GM19395 (cell line): ENCODE results near the gene FGF14.
A peak's percentile ranks its signal among the peaks of the same experiment; 100 is the strongest.

Experiments used
- ATAC-seq: cut with Tn5 transposase; IDR thresholded peaks from one replicate; pipeline ENCODE4 v1.9.1; 2021; ENCODE audit warnings: mild to moderate bottlenecking, moderate library complexity; ENCODE audit not compliant: unreplicated experiment

FGF14 gene

GRCh38 chr13:102369302-102369701 is 32.5 kb downstream of the FGF14 start:
- no peak for ATAC-seq

GRCh38 chr13:102367836-102368235 is 34.0 kb downstream of the FGF14 start:
- no peak for ATAC-seq

- no peak for ATAC-seq
These were observed 40.7 kb downstream of the FGF14 start for GRCh38 chr13:102361113-102361512.

- ATAC-seq = no peak
These were observed 42.6 kb downstream of the FGF14 start for GRCh38 chr13:102359264-102359663.

- no peak for ATAC-seq
These were observed 46.6 kb downstream of the FGF14 start for GRCh38 chr13:102355251-102355650.

- no peak for ATAC-seq
These were observed 47.8 kb downstream of the FGF14 start for GRCh38 chr13:102354011-102354410.

GRCh38 chr13:102351521-102351920 is 50.3 kb downstream of the FGF14 start:
- no peak for ATAC-seq

GRCh38 chr13:102347490-102347889 is 54.4 kb downstream of the FGF14 start:
- ATAC-seq = no peak

GRCh38 chr13:102346769-102347168 is 55.1 kb downstream of the FGF14 start:
- ATAC-seq = no peak

- no peak for ATAC-seq
These were observed 57.4 kb downstream of the FGF14 start for GRCh38 chr13:102344410-102344809.

GRCh38 chr13:102333320-102334198 is 68.3 kb downstream of the FGF14 start:
- ATAC-seq = no peak

GRCh38 chr13:102328909-102329308 is 72.9 kb downstream of the FGF14 start:
- ATAC-seq = peak; percentile 81

- ATAC-seq = no peak
These were observed 74.7 kb downstream of the FGF14 start for GRCh38 chr13:102327119-102327617.

- no peak for ATAC-seq
These were observed 75.3 kb downstream of the FGF14 start for GRCh38 chr13:102326381-102327118.

GRCh38 chr13:102325321-102325720 is 76.5 kb downstream of the FGF14 start:
- ATAC-seq = no peak

- ATAC-seq = no peak
These were observed 78.3 kb downstream of the FGF14 start for GRCh38 chr13:102323505-102323904.

- ATAC-seq = no peak
These were observed 78.8 kb downstream of the FGF14 start for GRCh38 chr13:102323012-102323411.

GRCh38 chr13:102322211-102322610 is 79.6 kb downstream of the FGF14 start:
- ATAC-seq = no peak

- no peak for ATAC-seq
These were observed 83.6 kb downstream of the FGF14 start for GRCh38 chr13:102318233-102318632.

- no peak for ATAC-seq
These were observed 84.3 kb downstream of the FGF14 start for GRCh38 chr13:102317593-102317992.

- no peak for ATAC-seq
These were observed 85.1 kb downstream of the FGF14 start for GRCh38 chr13:102316732-102317131.

GRCh38 chr13:102312841-102313240 is 89.0 kb downstream of the FGF14 start:
- ATAC-seq = no peak
